Measurements from ENCODE around the gene PTPRN2. TPM values are rescaled to one million over a fixed set of nuclear protein-coding genes. Genes with fewer than 3 reads are reported as not detected.

Gene PTPRN2
- polyA plus RNA-seq, 1 of the 3 experiments (the other 2 are of a cell fraction), result 4.0 TPM

GRCh38 chr7:158103378-158103777, 484.2 kb downstream of the PTPRN2 start:
- Histone ChIP-seq H3K4me1 (ENCODE audit: control insufficient read depth in 1 of 2, insufficient read depth in 2 of 2, low read depth in 1 of 2, low read length in 1 of 2) (no peaks in the 10 kb centered on the region; a peak in 1 of 4 replicates), H3K36me3 (replicated peaks in 1 of 2; ENCODE audit: control insufficient read depth in 1 of 2, insufficient read depth in 2 of 2, low read length in 1 of 2) (no peaks in the 10 kb centered on the region), H3K4me2 (no peak overlapping the region), H3F3A (replicated peaks; ENCODE audit: insufficient read depth) (no peaks in the 10 kb centered on the region), H3K27me3 (ENCODE audit: insufficient read depth) (no peaks in the 10 kb centered on the region), H3K9me2 (no peaks in the 10 kb centered on the region), H4K20me1 (ENCODE audit: insufficient read depth) (no peaks in the 10 kb centered on the region), H3K9ac (no peak overlapping the region), H3K79me2 (ENCODE audit: insufficient read depth) (no peaks in the 10 kb centered on the region), H2AFZ (ENCODE audit: low read depth) (no peak overlapping the region), H3K9me3 (no peaks in the 10 kb centered on the region; the same call in 1 of the 2 replicates), H3K4me3 (ENCODE audit: low read depth in 2 of 2, low read length in 1 of 2) (no peak overlapping the region), H3K27ac (ENCODE audit: low read depth in 2 of 2, low read length in 1 of 2) (no peak overlapping the region)
- POLR2A ChIA-PET, result no interaction called here
- TF ChIP-seq YY1 (IDR thresholded peaks at IDR 0.05; ENCODE audit: low read depth) (no peak), RAD21 (IDR thresholded peaks at IDR 0.05; ENCODE audit: low read length) (no peak), SIN3A (IDR thresholded peaks at IDR 0.05; ENCODE audit: borderline replicate concordance, low read depth, low read length) (no peak), ELF1 (IDR thresholded peaks at IDR 0.05) (no peak), RCOR1 (IDR thresholded peaks at IDR 0.05; ENCODE audit: low read length) (no peak), JUND (IDR thresholded peaks at IDR 0.05) (no peak)
- CTCF ChIA-PET, result no interaction called here
- 56% methylated on average over 7 of the region's 7 CpGs for WGBS (ENCODE audit: low lambda C conversion rate)
- no peak for DNase-seq

DNA sequence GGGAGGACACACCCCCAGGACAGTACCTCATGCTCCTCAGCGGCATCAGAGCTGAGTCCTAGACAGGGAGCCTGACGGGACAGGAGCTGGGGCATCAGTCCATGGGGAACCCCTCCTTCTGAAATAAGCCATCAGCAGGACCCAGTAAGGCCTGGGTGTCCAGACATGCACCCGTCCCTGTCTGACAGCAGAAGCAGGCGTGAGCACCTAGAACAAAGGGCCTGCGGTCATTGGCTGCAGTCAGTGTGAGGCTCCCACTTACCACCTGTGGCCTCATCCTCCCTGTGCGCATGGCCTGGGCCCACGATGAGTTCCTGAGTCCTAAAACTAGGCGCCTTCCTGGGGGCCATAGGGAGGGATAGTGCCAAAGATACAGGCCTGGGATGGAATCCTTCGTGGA, 484.7 kb downstream of the PTPRN2 start:
- ChIA-PET CTCF (no interaction called here), POLR2A (no interaction called here)
- 33% methylated on average over 6 of the region's 9 CpGs for WGBS (ENCODE audit: low lambda C conversion rate)
- no peaks in the 10 kb centered on the region for H3K9me2 ChIP-seq
- no peak overlapping the region for H3K4me2 ChIP-seq
- H3K9ac ChIP-seq, result no peak overlapping the region
- DNase-seq, result no peak
- no peak overlapping the region for H3K27ac ChIP-seq (ENCODE audit: low read depth in 2 of 2, low read length in 1 of 2)
- H3K36me3 ChIP-seq (replicated peaks in 1 of 2; ENCODE audit: control insufficient read depth in 1 of 2, insufficient read depth in 2 of 2, low read length in 1 of 2), result no peaks in the 10 kb centered on the region
- no peaks in the 10 kb centered on the region for H3K79me2 ChIP-seq (ENCODE audit: insufficient read depth)
- peaks cover 0 to 2% of the 10 kb centered on the region in 2 experiments; a peak in 1 of 4 replicates for H3K4me1 ChIP-seq (ENCODE audit: control insufficient read depth in 1 of 2, insufficient read depth in 2 of 2, low read depth in 1 of 2, low read length in 1 of 2)
- H3F3A ChIP-seq (replicated peaks; ENCODE audit: insufficient read depth), result no peaks in the 10 kb centered on the region
- no peak for TF ChIP-seq ZBTB33 (IDR thresholded peaks at IDR 0.05; ENCODE audit: borderline replicate concordance, low read depth)
- TF ChIP-seq GABPA (IDR thresholded peaks at IDR 0.05; ENCODE audit: low read depth), result no peak
- TF ChIP-seq MXI1 (IDR thresholded peaks at IDR 0.05; ENCODE audit: low read depth, low read length), result no peak
- TF ChIP-seq GATA2 (CRISPR knock-in tag; IDR thresholded peaks at IDR 0.05), result no peak
- no peak for TF ChIP-seq MAX (IDR thresholded peaks at IDR 0.05; ENCODE audit: low read depth)
- TF ChIP-seq FOSL2 (IDR thresholded peaks at IDR 0.05; ENCODE audit: borderline replicate concordance, low read depth), result no peak
- no peak for TF ChIP-seq SMC3 (IDR thresholded peaks at IDR 0.05; ENCODE audit: low read depth, low read length)
- TF ChIP-seq PBX3 (IDR thresholded peaks at IDR 0.05), result no peak
- no peaks in the 10 kb centered on the region; the same call in 1 of the 2 replicates for H3K9me3 ChIP-seq
- H2AFZ ChIP-seq (ENCODE audit: low read depth), result no peak overlapping the region
- H3K27me3 ChIP-seq (ENCODE audit: insufficient read depth), result no peaks in the 10 kb centered on the region
- no peak overlapping the region for H3K4me3 ChIP-seq (ENCODE audit: low read depth in 2 of 2, low read length in 1 of 2)
- H4K20me1 ChIP-seq (ENCODE audit: insufficient read depth), result no peaks in the 10 kb centered on the region
